Amniotic epithelial cell (primary cell): ENCODE results near the gene TTC7B.

Source experiments
- DNase-seq: peaks from one replicate; pipeline ENCODE4 v3.0.0-alpha.2; 2010; ENCODE audit warnings: low read depth

The TTC7B gene

GRCh38 chr14:90487462-90487861, 328.8 kb downstream of the TTC7B start:
- DNase-seq = no peak

DNA sequence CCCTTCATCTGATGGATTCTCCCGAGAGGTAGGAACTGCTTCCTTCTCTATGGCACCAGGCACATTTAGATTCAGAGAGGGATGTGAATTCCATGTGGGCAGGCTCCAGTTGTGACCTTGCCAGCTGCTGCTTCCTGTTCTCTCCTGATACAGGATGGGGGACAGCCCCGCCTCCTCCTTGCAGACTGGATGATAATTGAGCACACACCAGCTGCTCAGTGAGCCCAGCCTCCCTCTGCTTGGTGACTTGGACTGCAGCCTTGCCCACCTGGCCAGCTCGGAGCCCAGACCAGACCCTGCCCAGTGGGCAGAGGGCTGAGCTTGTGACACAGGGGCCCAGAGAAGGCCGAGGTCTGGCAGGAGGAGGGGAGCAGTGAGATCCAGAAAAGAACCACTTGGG, 329.2 kb downstream of the TTC7B start:
- no peak for DNase-seq

DNA sequence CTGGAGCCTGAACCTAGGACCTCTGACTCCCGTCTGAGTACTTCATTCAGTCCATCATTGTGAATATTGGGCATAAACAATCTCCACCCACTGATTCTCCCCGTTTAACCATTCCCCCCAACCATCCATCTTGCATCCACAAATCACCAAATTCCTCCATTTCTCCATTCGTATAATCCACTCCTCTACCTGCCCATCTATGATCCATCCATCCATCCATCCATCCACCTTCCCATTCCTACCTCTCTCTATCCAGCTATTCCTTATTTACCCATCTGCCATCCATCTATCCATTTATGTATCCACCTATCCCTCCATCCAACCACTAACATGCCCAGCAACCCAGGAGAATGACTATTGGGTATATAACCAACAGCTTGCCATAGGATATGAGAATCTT, 331.9 kb downstream of the TTC7B start:
- no peak for DNase-seq

GRCh38 chr14:90483571-90483974, 332.7 kb downstream of the TTC7B start:
- DNase-seq = no peak

DNA sequence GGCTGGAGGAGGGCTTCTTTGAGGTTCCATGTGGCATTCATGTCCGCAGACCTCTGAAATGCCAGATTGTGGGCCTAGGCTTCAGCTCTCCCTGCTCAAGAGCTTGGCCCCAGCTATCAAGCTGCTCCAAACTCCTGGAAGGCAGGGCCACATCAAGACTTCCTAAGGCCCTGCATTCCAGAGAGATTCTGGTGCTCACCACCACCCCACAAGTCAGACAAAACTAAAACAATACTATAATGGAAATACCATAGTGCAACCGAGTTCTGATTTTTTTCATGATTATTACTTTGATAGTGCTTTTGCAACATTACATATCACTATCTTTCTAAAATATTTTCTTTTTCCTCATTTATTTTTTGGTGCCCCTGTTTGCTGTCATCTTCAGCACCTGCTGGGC, 333.1 kb downstream of the TTC7B start:
- no peak for DNase-seq

GRCh38 chr14:90475298-90475697, 340.9 kb downstream of the TTC7B start:
- DNase-seq = no peak
